SK-N-SH (cell line): ENCODE results near the gene BMP2. TPM values are rescaled to one million over a fixed set of nuclear protein-coding genes. Genes with fewer than 3 reads are reported as not detected.

Experiments used
- CTCF ChIA-PET: fragments of 300-600, 350-600 bp; formaldehyde crosslinking; extraction: SDS; loops from one replicate; lab custom pipeline; 2021; lab: Yijun Ruan, JAX
- POLR2A ChIA-PET: fragments of 350-600 bp; sonication (Branson Sonifier 250); formaldehyde crosslinking; extraction: SDS; loops from one replicate; lab custom pipeline; 2020; ENCODE audit warnings: antibody characterized with exemption, inconsistent platforms; lab: Yijun Ruan, JAX
- DNase-seq: peaks from one replicate; pipeline ENCODE4 v3.0.0; 2012
- H2AFZ ChIP-seq: fragments of 200-600 bp; sonication (generic); 2 replicates; pipeline ENCODE4 v1.8.1; 2016; ENCODE audit warnings: antibody characterized with exemption, mild to moderate bottlenecking, low read depth
- H3F3A ChIP-seq: fragments of 200-600 bp; sonication (generic); replicated peaks from 2 replicates; pipeline ENCODE3; 2016; ENCODE audit warnings: antibody characterized with exemption, mild to moderate bottlenecking; ENCODE audit not compliant: insufficient read depth
- H3K27ac ChIP-seq, 2 experiments: fragments of 200-500 bp in 1 of 2; fragments of 200-600 bp in 1 of 2; sonication (Bioruptor generic) in 1 of 2; sonication (generic), shearing (Covaris generic) in 1 of 2; 2 replicates each; pipeline versions ENCODE4 v1.5.1 to v1.6.1; 2014 to 2016; ENCODE audit warnings: low read depth in 2 of 2, inconsistent platforms in 1 of 2, low read length in 1 of 2, mild to moderate bottlenecking in 1 of 2, mixed read lengths in 1 of 2
- H3K27me3 ChIP-seq: fragments of 200-600 bp; sonication (generic), shearing (Covaris generic); 2 replicates; pipeline ENCODE4 v1.6.1; 2016; ENCODE audit warnings: mixed run types; ENCODE audit not compliant: insufficient read depth
- H3K36me3 ChIP-seq, 2 experiments: fragments of 200-500 bp in 1 of 2; fragments of 200-600 bp in 1 of 2; sonication (Bioruptor generic) in 1 of 2; sonication (generic) in 1 of 2; replicated peaks in 1 of 2; 2 replicates each; pipeline versions ENCODE3 to v1.5.1; 2014 to 2016; ENCODE audit warnings: low read length in 1 of 2, mild to moderate bottlenecking in 1 of 2; ENCODE audit not compliant: insufficient read depth in 2 of 2, control insufficient read depth in 1 of 2
- H3K4me1 ChIP-seq, 2 experiments: fragments of 200-500 bp in 1 of 2; fragments of 200-600 bp in 1 of 2; sonication (Bioruptor generic) in 1 of 2; sonication (generic), shearing (Covaris generic) in 1 of 2; 2 replicates each; pipeline versions ENCODE4 v1.5.1 to v1.6.1; 2014 to 2016; ENCODE audit warnings: low read depth in 1 of 2, low read length in 1 of 2, mixed run types in 1 of 2; ENCODE audit not compliant: insufficient read depth in 2 of 2, control insufficient read depth in 1 of 2
- H3K4me2 ChIP-seq: fragments of 200-600 bp; sonication (generic), shearing (Covaris generic); 2 replicates; pipeline ENCODE4 v1.6.1; 2017; ENCODE audit warnings: mixed run types
- H3K4me3 ChIP-seq, 2 experiments: fragments of 200-500 bp in 1 of 2; fragments of 200-600 bp in 1 of 2; sonication (Bioruptor generic) in 1 of 2; sonication (generic), shearing (Covaris generic) in 1 of 2; 2 replicates each; pipeline versions ENCODE4 v1.5.1 to v1.8.1; 2014 to 2016; ENCODE audit warnings: low read depth in 2 of 2, inconsistent platforms in 1 of 2, low read length in 1 of 2, mild to moderate bottlenecking in 1 of 2, mixed read lengths in 1 of 2, moderate library complexity in 1 of 2
- H3K79me2 ChIP-seq: fragments of 200-600 bp; sonication (generic); 2 replicates; pipeline ENCODE4 v1.8.1; 2017; ENCODE audit warnings: mild to moderate bottlenecking; ENCODE audit not compliant: insufficient read depth
- H3K9ac ChIP-seq: fragments of 200-600 bp; sonication (generic); 2 replicates; pipeline ENCODE4 v1.6.1; 2017; ENCODE audit warnings: mixed run types
- H3K9me2 ChIP-seq: fragments of 200-600 bp; sonication (generic); 2 replicates; pipeline ENCODE4 v1.6.1; 2017; ENCODE audit warnings: mixed run types
- H3K9me3 ChIP-seq: fragments of 200-600 bp; sonication (generic); 2 replicates; pipeline ENCODE4 v1.6.1; 2017; ENCODE audit warnings: mixed run types, mild to moderate bottlenecking, moderate library complexity
- H4K20me1 ChIP-seq: fragments of 200-600 bp; sonication (generic); 2 replicates; pipeline ENCODE4 v1.6.1; 2017; ENCODE audit warnings: mild to moderate bottlenecking, mixed run types; ENCODE audit not compliant: insufficient read depth
- EP300 ChIP-seq, 2 experiments: IDR thresholded peaks; 2 replicates each; pipeline versions ENCODE4 v1.4.0 to v1.6.1; 2012; ENCODE audit warnings: borderline replicate concordance in 1 of 2, low read depth in 1 of 2, low read length in 1 of 2
- FOXJ3 ChIP-seq: sonication (generic); formaldehyde crosslinking; IDR thresholded peaks from 2 replicates; pipeline ENCODE4 v1.5.1; 2020; ENCODE audit warnings: mild to moderate bottlenecking, missing genetic modification reagents
- JUND ChIP-seq: IDR thresholded peaks from 2 replicates; pipeline ENCODE4 v1.4.0; 2012
- NFIC ChIP-seq: IDR thresholded peaks from 2 replicates; pipeline ENCODE4 v1.4.0; 2012; ENCODE audit warnings: borderline replicate concordance
- POLR2AphosphoS5 ChIP-seq: IDR thresholded peaks from 2 replicates; pipeline ENCODE4 v1.6.1; 2012; ENCODE audit warnings: low read depth, low read length
- RAD21 ChIP-seq: IDR thresholded peaks from 2 replicates; pipeline ENCODE4 v1.6.1; 2012; ENCODE audit warnings: mild to moderate bottlenecking, low read length
- RCOR1 ChIP-seq: fragments of 150-350 bp; IDR thresholded peaks from 2 replicates; pipeline ENCODE4 v1.6.1; 2017; ENCODE audit warnings: antibody characterized with exemption, low read length
- SIN3A ChIP-seq: IDR thresholded peaks from 2 replicates; pipeline ENCODE4 v1.6.1; 2012; ENCODE audit warnings: low read depth, mild to moderate bottlenecking, low read length, moderate library complexity, borderline replicate concordance
- SMC3 ChIP-seq: IDR thresholded peaks from 2 replicates; pipeline ENCODE4 v1.6.1; 2012; ENCODE audit warnings: low read depth, low read length, improper control_type of control experiment
- TAF1 ChIP-seq: IDR thresholded peaks from 2 replicates; pipeline ENCODE4 v1.6.1; 2012; ENCODE audit warnings: low read depth, mild to moderate bottlenecking, low read length, moderate library complexity, borderline replicate concordance
- WGBS: methylation state at CpG from one replicate; pipeline ENCODE4 v1.1.6; 2017; ENCODE audit warnings: low lambda C conversion rate; 5-methylcytosine and 5-hydroxymethylcytosine counted together
- polyA plus RNA-seq, 3 experiments: library from polyadenylated mRNA; depleted of rRNA; stranded (reverse); fragments of >200 nt; gene quantifications; 2 replicates each; pipeline ENCODE4 v1.2.3, GENCODE V29; 2012
- TF ChIP-seq, protein P1 (sequence below): IDR thresholded peaks from 2 replicates; pipeline ENCODE4 v1.4.0; 2012; ENCODE audit warnings: low read depth
- TF ChIP-seq, protein P2 (sequence below): fragments of 200-600 bp; sonication (generic); IDR thresholded peaks from 2 replicates; pipeline ENCODE4 v1.6.1; 2017; ENCODE audit warnings: antibody characterized with exemption, mild to moderate bottlenecking, moderate library complexity
- TF ChIP-seq, protein P3 (sequence below): IDR thresholded peaks from 2 replicates; pipeline ENCODE4 v1.6.1; 2012; ENCODE audit warnings: mild to moderate bottlenecking, low read depth, low read length, moderate library complexity
- TF ChIP-seq, protein P4 (sequence below): IDR thresholded peaks from 2 replicates; pipeline ENCODE4 v1.4.0; 2012; ENCODE audit warnings: low read depth, borderline replicate concordance
- TF ChIP-seq, protein P5 (sequence below): fragments of 150-350 bp; IDR thresholded peaks from 2 replicates; pipeline ENCODE4 v1.6.1; 2017; ENCODE audit warnings: antibody characterized with exemption, low read length, low read depth, borderline replicate concordance

BMP2 gene
- polyA plus RNA-seq, 1 of the 3 experiments (the other 2 are of a cell fraction) = 0.25 TPM

DNA sequence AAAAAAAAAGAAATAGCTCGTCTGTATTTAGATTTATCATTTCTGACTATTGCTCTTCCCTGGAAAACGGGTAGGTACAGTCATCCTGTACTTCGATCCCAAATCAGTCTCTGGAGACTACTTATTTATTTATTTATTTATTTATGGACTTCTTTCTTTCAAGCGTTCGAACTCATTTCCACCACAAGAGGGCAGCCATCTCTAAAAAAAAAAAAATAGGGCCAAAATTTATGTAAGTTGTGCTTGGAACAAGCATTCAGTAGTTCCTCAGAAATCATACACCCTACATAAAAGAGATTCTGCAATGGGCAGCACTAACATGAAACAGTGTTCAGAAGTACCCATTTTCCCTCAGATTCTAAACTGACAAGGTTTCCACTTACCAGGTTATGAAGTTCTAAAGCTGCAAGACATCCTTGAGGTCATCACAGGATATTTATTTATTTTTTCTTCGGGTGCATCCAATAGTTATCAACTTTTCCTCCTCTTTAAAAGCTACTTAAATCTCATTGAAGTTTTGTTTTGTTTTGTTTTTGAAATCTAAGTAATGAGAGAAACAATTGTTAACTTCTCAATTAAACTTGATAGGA is 1.9 kb upstream of the BMP2 start:
- Histone ChIP-seq H3K9me3 (no peaks in the 10 kb centered on the region), H4K20me1 (no peaks in the 10 kb centered on the region), H3K27me3 (peaks cover 14% of the 10 kb centered on the region; the same call in 1 of the 2 replicates), H3F3A (peaks cover 10% of the 10 kb centered on the region), H3K79me2 (no peaks in the 10 kb centered on the region), H3K4me3 (no peak overlapping the region), H3K4me2 (no peak overlapping the region), H3K36me3 (no peaks in the 10 kb centered on the region), H3K27ac (no peak overlapping the region), H3K4me1 (no peaks in the 10 kb centered on the region; a peak in 1 of 4 replicates), H2AFZ (no peak overlapping the region), H3K9me2 (no peaks in the 10 kb centered on the region), H3K9ac (no peak overlapping the region)
- 16% methylated on average over 6 of the region's 6 CpGs for WGBS
- ChIA-PET CTCF (interaction anchor here (0.7 to 3.0 kb wide), 25 partner anchors 9 to 585 kb away, joined by 3 to 17 read pairs (median 4); no protein-coding TSS in a partner anchor), POLR2A (no interaction called here)
- peak; percentile 41 for DNase-seq
- TF ChIP-seq FOXJ3 (CRISPR knock-in tag) = no peak
- TF ChIP-seq, protein P1, sequence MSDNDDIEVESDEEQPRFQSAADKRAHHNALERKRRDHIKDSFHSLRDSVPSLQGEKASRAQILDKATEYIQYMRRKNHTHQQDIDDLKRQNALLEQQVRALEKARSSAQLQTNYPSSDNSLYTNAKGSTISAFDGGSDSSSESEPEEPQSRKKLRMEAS = no peak
- TF ChIP-seq, protein P2, sequence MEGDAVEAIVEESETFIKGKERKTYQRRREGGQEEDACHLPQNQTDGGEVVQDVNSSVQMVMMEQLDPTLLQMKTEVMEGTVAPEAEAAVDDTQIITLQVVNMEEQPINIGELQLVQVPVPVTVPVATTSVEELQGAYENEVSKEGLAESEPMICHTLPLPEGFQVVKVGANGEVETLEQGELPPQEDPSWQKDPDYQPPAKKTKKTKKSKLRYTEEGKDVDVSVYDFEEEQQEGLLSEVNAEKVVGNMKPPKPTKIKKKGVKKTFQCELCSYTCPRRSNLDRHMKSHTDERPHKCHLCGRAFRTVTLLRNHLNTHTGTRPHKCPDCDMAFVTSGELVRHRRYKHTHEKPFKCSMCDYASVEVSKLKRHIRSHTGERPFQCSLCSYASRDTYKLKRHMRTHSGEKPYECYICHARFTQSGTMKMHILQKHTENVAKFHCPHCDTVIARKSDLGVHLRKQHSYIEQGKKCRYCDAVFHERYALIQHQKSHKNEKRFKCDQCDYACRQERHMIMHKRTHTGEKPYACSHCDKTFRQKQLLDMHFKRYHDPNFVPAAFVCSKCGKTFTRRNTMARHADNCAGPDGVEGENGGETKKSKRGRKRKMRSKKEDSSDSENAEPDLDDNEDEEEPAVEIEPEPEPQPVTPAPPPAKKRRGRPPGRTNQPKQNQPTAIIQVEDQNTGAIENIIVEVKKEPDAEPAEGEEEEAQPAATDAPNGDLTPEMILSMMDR = peak; percentile 72
- peak; percentile 71 for TF ChIP-seq RAD21
- TF ChIP-seq SMC3 = peak; percentile 36; the same call in 1 of the 2 replicates

DNA sequence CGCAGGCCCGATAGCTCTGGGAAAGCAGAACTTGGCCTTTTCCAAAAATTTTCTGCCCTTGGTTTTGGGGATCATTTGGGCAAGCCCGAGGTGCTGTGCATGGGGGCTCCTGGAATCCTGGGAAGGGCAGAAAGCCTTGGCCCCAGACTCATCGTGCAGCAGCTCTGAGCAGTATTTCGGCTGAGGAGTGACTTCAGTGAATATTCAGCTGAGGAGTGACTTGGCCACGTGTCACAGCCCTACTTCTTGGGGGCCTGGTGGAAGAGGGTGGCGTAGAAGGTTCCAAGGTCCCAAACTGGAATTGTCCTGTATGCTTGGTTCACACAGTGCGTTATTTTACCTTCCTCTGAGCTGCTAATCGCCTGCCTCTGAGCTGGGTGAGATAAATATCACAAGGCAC is 1.1 kb upstream of the BMP2 start:
- ChIA-PET CTCF (interaction anchor here (0.7 to 3.0 kb wide), 21 partner anchors 8 to 582 kb away, joined by 3 to 17 read pairs (median 3); no protein-coding TSS in a partner anchor), POLR2A (no interaction called here)
- Histone ChIP-seq H3K27me3 (peaks cover 16% of the 10 kb centered on the region; the same call in 1 of the 2 replicates), H3K4me3 (no peak overlapping the region), H3K36me3 (no peaks in the 10 kb centered on the region), H3K9ac (no peak overlapping the region), H2AFZ (no peak overlapping the region), H3K27ac (no peak overlapping the region), H3K9me3 (no peaks in the 10 kb centered on the region), H4K20me1 (no peaks in the 10 kb centered on the region), H3K4me1 (no peaks in the 10 kb centered on the region; a peak in 1 of 4 replicates), H3F3A (peaks cover 10% of the 10 kb centered on the region), H3K9me2 (no peaks in the 10 kb centered on the region), H3K4me2 (no peak overlapping the region), H3K79me2 (no peaks in the 10 kb centered on the region)
- 69% methylated on average over 9 of the region's 9 CpGs for WGBS
- DNase-seq = no peak
- TF ChIP-seq, protein P3, sequence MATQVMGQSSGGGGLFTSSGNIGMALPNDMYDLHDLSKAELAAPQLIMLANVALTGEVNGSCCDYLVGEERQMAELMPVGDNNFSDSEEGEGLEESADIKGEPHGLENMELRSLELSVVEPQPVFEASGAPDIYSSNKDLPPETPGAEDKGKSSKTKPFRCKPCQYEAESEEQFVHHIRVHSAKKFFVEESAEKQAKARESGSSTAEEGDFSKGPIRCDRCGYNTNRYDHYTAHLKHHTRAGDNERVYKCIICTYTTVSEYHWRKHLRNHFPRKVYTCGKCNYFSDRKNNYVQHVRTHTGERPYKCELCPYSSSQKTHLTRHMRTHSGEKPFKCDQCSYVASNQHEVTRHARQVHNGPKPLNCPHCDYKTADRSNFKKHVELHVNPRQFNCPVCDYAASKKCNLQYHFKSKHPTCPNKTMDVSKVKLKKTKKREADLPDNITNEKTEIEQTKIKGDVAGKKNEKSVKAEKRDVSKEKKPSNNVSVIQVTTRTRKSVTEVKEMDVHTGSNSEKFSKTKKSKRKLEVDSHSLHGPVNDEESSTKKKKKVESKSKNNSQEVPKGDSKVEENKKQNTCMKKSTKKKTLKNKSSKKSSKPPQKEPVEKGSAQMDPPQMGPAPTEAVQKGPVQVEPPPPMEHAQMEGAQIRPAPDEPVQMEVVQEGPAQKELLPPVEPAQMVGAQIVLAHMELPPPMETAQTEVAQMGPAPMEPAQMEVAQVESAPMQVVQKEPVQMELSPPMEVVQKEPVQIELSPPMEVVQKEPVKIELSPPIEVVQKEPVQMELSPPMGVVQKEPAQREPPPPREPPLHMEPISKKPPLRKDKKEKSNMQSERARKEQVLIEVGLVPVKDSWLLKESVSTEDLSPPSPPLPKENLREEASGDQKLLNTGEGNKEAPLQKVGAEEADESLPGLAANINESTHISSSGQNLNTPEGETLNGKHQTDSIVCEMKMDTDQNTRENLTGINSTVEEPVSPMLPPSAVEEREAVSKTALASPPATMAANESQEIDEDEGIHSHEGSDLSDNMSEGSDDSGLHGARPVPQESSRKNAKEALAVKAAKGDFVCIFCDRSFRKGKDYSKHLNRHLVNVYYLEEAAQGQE = no peak
- TF ChIP-seq JUND (no peak), EP300 (IDR thresholded peaks at IDR 0.05; ENCODE audit: borderline replicate concordance in 1 of 2, low read depth in 1 of 2, low read length in 1 of 2) (no peak), TAF1 (no peak), SIN3A (no peak), NFIC (no peak), POLR2AphosphoS5 (no peak), RCOR1 (no peak)
- TF ChIP-seq, protein P2 = no peak
- TF ChIP-seq, protein P4, sequence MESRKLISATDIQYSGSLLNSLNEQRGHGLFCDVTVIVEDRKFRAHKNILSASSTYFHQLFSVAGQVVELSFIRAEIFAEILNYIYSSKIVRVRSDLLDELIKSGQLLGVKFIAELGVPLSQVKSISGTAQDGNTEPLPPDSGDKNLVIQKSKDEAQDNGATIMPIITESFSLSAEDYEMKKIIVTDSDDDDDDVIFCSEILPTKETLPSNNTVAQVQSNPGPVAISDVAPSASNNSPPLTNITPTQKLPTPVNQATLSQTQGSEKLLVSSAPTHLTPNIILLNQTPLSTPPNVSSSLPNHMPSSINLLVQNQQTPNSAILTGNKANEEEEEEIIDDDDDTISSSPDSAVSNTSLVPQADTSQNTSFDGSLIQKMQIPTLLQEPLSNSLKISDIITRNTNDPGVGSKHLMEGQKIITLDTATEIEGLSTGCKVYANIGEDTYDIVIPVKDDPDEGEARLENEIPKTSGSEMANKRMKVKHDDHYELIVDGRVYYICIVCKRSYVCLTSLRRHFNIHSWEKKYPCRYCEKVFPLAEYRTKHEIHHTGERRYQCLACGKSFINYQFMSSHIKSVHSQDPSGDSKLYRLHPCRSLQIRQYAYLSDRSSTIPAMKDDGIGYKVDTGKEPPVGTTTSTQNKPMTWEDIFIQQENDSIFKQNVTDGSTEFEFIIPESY = no peak
- TF ChIP-seq, protein P5, sequence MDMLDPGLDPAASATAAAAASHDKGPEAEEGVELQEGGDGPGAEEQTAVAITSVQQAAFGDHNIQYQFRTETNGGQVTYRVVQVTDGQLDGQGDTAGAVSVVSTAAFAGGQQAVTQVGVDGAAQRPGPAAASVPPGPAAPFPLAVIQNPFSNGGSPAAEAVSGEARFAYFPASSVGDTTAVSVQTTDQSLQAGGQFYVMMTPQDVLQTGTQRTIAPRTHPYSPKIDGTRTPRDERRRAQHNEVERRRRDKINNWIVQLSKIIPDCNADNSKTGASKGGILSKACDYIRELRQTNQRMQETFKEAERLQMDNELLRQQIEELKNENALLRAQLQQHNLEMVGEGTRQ = no peak
